ENCODE results near the gene ELOVL6.
"Not testable (repeated sequence)": the region's sequence is repeated elsewhere in the genome, so short reads cannot be mapped to it uniquely, and the experiment has no call there.

DNA sequence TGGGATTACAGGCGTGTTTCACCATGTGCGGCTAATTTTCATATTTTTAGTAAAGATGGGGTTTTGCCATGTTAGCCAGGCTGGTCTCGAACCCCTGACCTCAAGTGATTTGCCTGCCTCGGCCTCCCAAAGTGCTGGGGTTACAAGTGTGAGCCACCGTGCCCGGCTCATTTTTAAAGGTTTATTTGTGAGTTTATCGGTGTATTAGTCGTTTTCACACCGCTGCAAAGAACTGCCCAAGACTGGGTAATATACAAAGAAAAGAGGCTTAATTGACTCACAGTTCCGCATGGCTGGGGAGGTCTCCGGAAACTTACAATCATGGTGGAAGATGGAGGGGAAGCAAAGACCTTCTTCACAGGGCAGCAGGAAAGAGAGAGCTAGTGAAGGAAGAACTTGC lies 159.3 kb downstream of the ELOVL6 start:
- not testable (repeated sequence) for TF ChIP-seq EZH2phosphoT487 (IDR thresholded peaks at IDR 0.05; ENCODE audit: low read depth)
- TF ChIP-seq, protein P1, sequence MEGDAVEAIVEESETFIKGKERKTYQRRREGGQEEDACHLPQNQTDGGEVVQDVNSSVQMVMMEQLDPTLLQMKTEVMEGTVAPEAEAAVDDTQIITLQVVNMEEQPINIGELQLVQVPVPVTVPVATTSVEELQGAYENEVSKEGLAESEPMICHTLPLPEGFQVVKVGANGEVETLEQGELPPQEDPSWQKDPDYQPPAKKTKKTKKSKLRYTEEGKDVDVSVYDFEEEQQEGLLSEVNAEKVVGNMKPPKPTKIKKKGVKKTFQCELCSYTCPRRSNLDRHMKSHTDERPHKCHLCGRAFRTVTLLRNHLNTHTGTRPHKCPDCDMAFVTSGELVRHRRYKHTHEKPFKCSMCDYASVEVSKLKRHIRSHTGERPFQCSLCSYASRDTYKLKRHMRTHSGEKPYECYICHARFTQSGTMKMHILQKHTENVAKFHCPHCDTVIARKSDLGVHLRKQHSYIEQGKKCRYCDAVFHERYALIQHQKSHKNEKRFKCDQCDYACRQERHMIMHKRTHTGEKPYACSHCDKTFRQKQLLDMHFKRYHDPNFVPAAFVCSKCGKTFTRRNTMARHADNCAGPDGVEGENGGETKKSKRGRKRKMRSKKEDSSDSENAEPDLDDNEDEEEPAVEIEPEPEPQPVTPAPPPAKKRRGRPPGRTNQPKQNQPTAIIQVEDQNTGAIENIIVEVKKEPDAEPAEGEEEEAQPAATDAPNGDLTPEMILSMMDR (IDR thresholded peaks at IDR 0.05; ENCODE audit: low read depth, low read length), result not testable (repeated sequence)

All from OCI-LY3 (cell line).